Mucosa of rectum (tissue), 2 donors: ENCODE results near the gene ECE2.

ENCODE experiments used
- H3K27ac ChIP-seq, 2 donors: one replicate each; pipeline ENCODE4 v1.7.0; 2013; ENCODE audit warnings: inconsistent platforms in 2 of 2, low read depth in 2 of 2, low read length in 2 of 2
- H3K27me3 ChIP-seq, 2 donors: one replicate each; pipeline ENCODE4 v1.7.0; 2013; ENCODE audit warnings: low read length in 2 of 2; ENCODE audit not compliant: control insufficient read depth in 2 of 2, insufficient read depth in 2 of 2
- H3K36me3 ChIP-seq, 2 donors: one replicate each; pipeline ENCODE4 v1.7.0; 2013; ENCODE audit warnings: low read length in 2 of 2; ENCODE audit not compliant: control insufficient read depth in 2 of 2, insufficient read depth in 2 of 2
- H3K4me1 ChIP-seq, 2 donors: one replicate each; pipeline ENCODE4 v1.7.0; 2013; ENCODE audit warnings: low read length in 2 of 2, mild to moderate bottlenecking in 1 of 2; ENCODE audit not compliant: control insufficient read depth in 2 of 2, insufficient read depth in 2 of 2
- H3K4me3 ChIP-seq, 2 donors: one replicate each; pipeline ENCODE4 v1.7.0; 2013; ENCODE audit warnings: low read length in 2 of 2
- H3K9ac ChIP-seq, 2 donors: one replicate each; pipeline ENCODE4 v1.7.0; 2013; ENCODE audit warnings: low read length in 2 of 2, low read depth in 1 of 2, mild to moderate bottlenecking in 1 of 2
- H3K9me3 ChIP-seq, 2 donors: one replicate each; pipeline ENCODE4 v1.7.0; 2013; ENCODE audit warnings: low read length in 2 of 2; ENCODE audit not compliant: control insufficient read depth in 2 of 2
- donor health status: healthy.
- donor health status: Normal muscosa, but diverticular disease.

Gene ECE2

GRCh38 chr3:184295771-184296170 is 19.9 kb downstream of the ECE2 start:
- Histone ChIP-seq H3K27me3 (no peaks in the 10 kb centered on the region), H3K9ac (no peak overlapping the region), H3K9me3 (no peaks in the 10 kb centered on the region), H3K4me3 (no peak overlapping the region), H3K4me1 (peaks cover 7 to 12% of the 10 kb centered on the region in 2 donors), H3K36me3 (peaks cover 0 to 7% of the 10 kb centered on the region in 2 donors), H3K27ac (no peak overlapping the region)

- H3K9ac ChIP-seq: no peak overlapping the region
- H3K4me1 ChIP-seq: peaks cover 7 to 12% of the 10 kb centered on the region in 2 donors
- no peaks in the 10 kb centered on the region for H3K27me3 ChIP-seq
- H3K27ac ChIP-seq: no peak overlapping the region
- no peaks in the 10 kb centered on the region for H3K9me3 ChIP-seq
- H3K4me3 ChIP-seq: no peak overlapping the region
- H3K36me3 ChIP-seq: peaks cover 5 to 11% of the 10 kb centered on the region in 2 donors
These were observed 20.8 kb downstream of the ECE2 start for GRCh38 chr3:184296616-184297015.

GRCh38 chr3:184298759-184299487 is 23.1 kb downstream of the ECE2 start, which contains the start of gene PSMD2:
Gene PSMD2, plus strand, starts transcription at chr3:184299241. Its CDS starts 26 bp downstream, at chr3:184299267.
- peaks cover 28 to 34% of the 10 kb centered on the region in 2 donors for H3K36me3 ChIP-seq
- H3K9me3 ChIP-seq: no peaks in the 10 kb centered on the region
- H3K27ac ChIP-seq: peak within 1 kb of the TSS; percentile 79 to 83
- peak within 1 kb of the TSS; percentile 83 to 88 for H3K9ac ChIP-seq
- peaks cover 7 to 12% of the 10 kb centered on the region in 2 donors for H3K4me1 ChIP-seq
- H3K27me3 ChIP-seq: no peaks in the 10 kb centered on the region
- H3K4me3 ChIP-seq: peak within 1 kb of the TSS; percentile 93 to 96

- H3K36me3 ChIP-seq: peaks cover 34 to 42% of the 10 kb centered on the region in 2 donors
- H3K27ac ChIP-seq: peak overlapping the region; percentile 12 to 64
- H3K4me1 ChIP-seq: peaks cover 7 to 12% of the 10 kb centered on the region in 2 donors
- peak overlapping the region; percentile 83 to 88 for H3K9ac ChIP-seq
- H3K27me3 ChIP-seq: no peaks in the 10 kb centered on the region
- peak overlapping the region; percentile 93 to 96 for H3K4me3 ChIP-seq
- H3K9me3 ChIP-seq: no peaks in the 10 kb centered on the region
These were observed 23.9 kb downstream of the ECE2 start for GRCh38 chr3:184299488-184300377.

- H3K9me3 ChIP-seq: no peaks in the 10 kb centered on the region
- H3K9ac ChIP-seq: no peak overlapping the region
- peaks cover 36 to 45% of the 10 kb centered on the region in 2 donors for H3K36me3 ChIP-seq
- H3K27ac ChIP-seq: no peak overlapping the region
- H3K27me3 ChIP-seq: no peaks in the 10 kb centered on the region
- peak overlapping the region; percentile 40 to 96 for H3K4me3 ChIP-seq
- H3K4me1 ChIP-seq: peaks cover 7 to 12% of the 10 kb centered on the region in 2 donors
These were observed 24.5 kb downstream of the ECE2 start for GRCh38 chr3:184300378-184300720.

GRCh38 chr3:184305577-184305976 is 29.8 kb downstream of the ECE2 start:
- H3K27ac ChIP-seq: peak overlapping the region in 1 of 2 donors; percentile 58
- peaks cover 65 to 72% of the 10 kb centered on the region in 2 donors for H3K36me3 ChIP-seq
- no peak overlapping the region for H3K9ac ChIP-seq
- H3K4me1 ChIP-seq: peaks cover 8% of the 10 kb centered on the region in 2 donors
- no peak overlapping the region for H3K4me3 ChIP-seq
- H3K27me3 ChIP-seq: no peaks in the 10 kb centered on the region
- no peaks in the 10 kb centered on the region for H3K9me3 ChIP-seq

- no peak overlapping the region for H3K9ac ChIP-seq
- peaks cover 62 to 67% of the 10 kb centered on the region in 2 donors for H3K36me3 ChIP-seq
- no peaks in the 10 kb centered on the region for H3K27me3 ChIP-seq
- H3K4me1 ChIP-seq: peaks cover 7 to 8% of the 10 kb centered on the region in 2 donors
- no peaks in the 10 kb centered on the region for H3K9me3 ChIP-seq
- H3K4me3 ChIP-seq: no peak overlapping the region
- H3K27ac ChIP-seq: peak overlapping the region; percentile 10 to 58
These were observed 30.6 kb downstream of the ECE2 start for GRCh38 chr3:184306341-184306972.

GRCh38 chr3:184307915-184308314 is 32.1 kb downstream of the ECE2 start:
- H3K4me3 ChIP-seq: no peak overlapping the region
- H3K27me3 ChIP-seq: no peaks in the 10 kb centered on the region
- H3K9me3 ChIP-seq: no peaks in the 10 kb centered on the region
- H3K4me1 ChIP-seq: peaks cover 7 to 8% of the 10 kb centered on the region in 2 donors
- no peak overlapping the region for H3K27ac ChIP-seq
- H3K36me3 ChIP-seq: peaks cover 48 to 53% of the 10 kb centered on the region in 2 donors
- no peak overlapping the region for H3K9ac ChIP-seq

- Histone ChIP-seq H3K9me3 (no peaks in the 10 kb centered on the region), H3K9ac (no peak overlapping the region), H3K4me3 (no peak overlapping the region), H3K27me3 (no peaks in the 10 kb centered on the region), H3K36me3 (peaks cover 40 to 45% of the 10 kb centered on the region in 2 donors), H3K4me1 (peaks cover 7 to 8% of the 10 kb centered on the region in 2 donors), H3K27ac (no peak overlapping the region)
These were observed 32.9 kb downstream of the ECE2 start for GRCh38 chr3:184308744-184309143.
